ENCODE results near the gene SLBP. TPM values are rescaled to one million over a fixed set of nuclear protein-coding genes. Genes with fewer than 3 reads are reported as not detected.

The SLBP gene
- total and polyA plus RNA-seq, 2 donors from 2014 or later: 30.7 to 42.8 TPM

DNA sequence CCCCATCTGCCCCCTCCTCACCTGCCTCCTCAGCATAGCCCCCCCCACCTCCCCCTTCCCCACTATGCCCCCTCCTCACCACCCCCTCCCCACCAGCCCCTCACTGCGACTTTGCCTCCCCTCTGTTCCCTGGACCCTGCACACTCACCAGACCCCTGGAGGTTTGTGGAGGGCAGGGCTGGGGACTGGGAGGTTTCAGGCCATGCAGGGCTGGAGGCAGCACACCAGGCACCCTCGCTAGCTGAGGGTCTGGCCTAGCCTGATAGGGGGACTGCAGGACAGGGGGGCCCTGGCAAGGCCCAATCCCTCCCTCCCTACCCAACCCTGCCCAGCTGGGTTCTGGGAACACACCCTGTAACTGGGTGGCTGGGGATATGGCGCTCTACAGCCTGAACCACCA is 37.3 kb upstream of the SLBP start:
- H3K4me3 ChIP-seq (ENCODE audit: low read length in 3 of 3): no peak overlapping the region
- FAIRE-seq (no peak), DNase-seq (no peak)
- intact Hi-C loops (cut with DNase I): loop anchor here (5.0 kb wide), 1 partner anchor 143 kb away; no protein-coding TSS in a partner anchor
- H3K27me3 ChIP-seq (ENCODE audit: control insufficient read depth, insufficient read depth, low read length): no peaks in the 10 kb centered on the region
- H3K27ac ChIP-seq (ENCODE audit: low read depth in 2 of 2, low read length in 2 of 2): no peak overlapping the region
- TF ChIP-seq, protein P1, sequence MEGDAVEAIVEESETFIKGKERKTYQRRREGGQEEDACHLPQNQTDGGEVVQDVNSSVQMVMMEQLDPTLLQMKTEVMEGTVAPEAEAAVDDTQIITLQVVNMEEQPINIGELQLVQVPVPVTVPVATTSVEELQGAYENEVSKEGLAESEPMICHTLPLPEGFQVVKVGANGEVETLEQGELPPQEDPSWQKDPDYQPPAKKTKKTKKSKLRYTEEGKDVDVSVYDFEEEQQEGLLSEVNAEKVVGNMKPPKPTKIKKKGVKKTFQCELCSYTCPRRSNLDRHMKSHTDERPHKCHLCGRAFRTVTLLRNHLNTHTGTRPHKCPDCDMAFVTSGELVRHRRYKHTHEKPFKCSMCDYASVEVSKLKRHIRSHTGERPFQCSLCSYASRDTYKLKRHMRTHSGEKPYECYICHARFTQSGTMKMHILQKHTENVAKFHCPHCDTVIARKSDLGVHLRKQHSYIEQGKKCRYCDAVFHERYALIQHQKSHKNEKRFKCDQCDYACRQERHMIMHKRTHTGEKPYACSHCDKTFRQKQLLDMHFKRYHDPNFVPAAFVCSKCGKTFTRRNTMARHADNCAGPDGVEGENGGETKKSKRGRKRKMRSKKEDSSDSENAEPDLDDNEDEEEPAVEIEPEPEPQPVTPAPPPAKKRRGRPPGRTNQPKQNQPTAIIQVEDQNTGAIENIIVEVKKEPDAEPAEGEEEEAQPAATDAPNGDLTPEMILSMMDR (IDR thresholded peaks at IDR 0.05; ENCODE audit: borderline replicate concordance, extremely low read depth, insufficient read depth): no peak
- H3K36me3 ChIP-seq (ENCODE audit: control insufficient read depth in 2 of 3, insufficient read depth in 3 of 3, low read length in 3 of 3): no peaks in the 10 kb centered on the region
- H3K9me3 ChIP-seq (ENCODE audit: control insufficient read depth in 2 of 3, insufficient read depth in 1 of 3, low read length in 3 of 3): no peaks in the 10 kb centered on the region
- H3K9ac ChIP-seq (ENCODE audit: low read length in 3 of 3): no peak overlapping the region
- H3K4me1 ChIP-seq (ENCODE audit: control insufficient read depth in 2 of 3, insufficient read depth in 2 of 3, low read depth in 1 of 3, low read length in 3 of 3): peaks cover 0 to 4% (median 0%) of the 10 kb centered on the region in 3 donors

DNA sequence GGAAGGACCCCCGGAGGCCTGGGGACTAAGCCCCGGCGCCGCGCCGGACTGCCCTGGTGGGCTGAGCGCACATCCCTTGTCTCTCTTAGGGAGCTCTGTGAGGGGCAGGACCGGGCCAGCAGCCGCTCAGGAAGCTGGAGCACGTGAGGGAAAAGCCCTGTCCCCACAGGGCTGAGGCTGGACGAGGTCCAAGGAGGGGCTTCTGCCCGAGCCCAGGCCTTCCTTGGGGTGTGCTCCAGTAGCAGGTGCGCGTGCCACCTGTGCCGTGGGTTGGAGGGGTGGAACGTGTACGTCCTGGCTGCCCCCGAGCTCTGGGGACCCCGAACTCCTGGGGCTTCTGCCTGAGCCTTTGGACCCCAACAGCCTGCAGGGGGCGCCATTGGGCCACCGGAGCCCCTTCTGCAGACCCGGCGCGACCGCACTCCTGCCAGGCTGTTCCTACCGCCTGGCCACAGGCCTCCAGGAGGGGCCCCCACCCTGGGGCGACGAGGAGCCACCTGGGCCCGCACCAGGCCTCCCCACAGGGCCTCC is 36.4 kb upstream of the SLBP start:
- DNase-seq (peak; percentile 84 to 92 (median 88)), FAIRE-seq (no peak)
- Histone ChIP-seq H3K4me1 (ENCODE audit: control insufficient read depth in 2 of 3, insufficient read depth in 2 of 3, low read depth in 1 of 3, low read length in 3 of 3) (peaks cover 0 to 4% (median 0%) of the 10 kb centered on the region in 3 donors), H3K9me3 (ENCODE audit: control insufficient read depth in 2 of 3, insufficient read depth in 1 of 3, low read length in 3 of 3) (no peaks in the 10 kb centered on the region), H3K4me3 (ENCODE audit: low read length in 3 of 3) (no peak overlapping the region), H3K27me3 (ENCODE audit: control insufficient read depth, insufficient read depth, low read length) (no peaks in the 10 kb centered on the region), H3K9ac (ENCODE audit: low read length in 3 of 3) (no peak overlapping the region), H3K36me3 (ENCODE audit: control insufficient read depth in 2 of 3, insufficient read depth in 3 of 3, low read length in 3 of 3) (no peaks in the 10 kb centered on the region), H3K27ac (ENCODE audit: low read depth in 2 of 2, low read length in 2 of 2) (no peak overlapping the region)
- intact Hi-C loops (cut with DNase I): loop anchor here (5.0 kb wide), 1 partner anchor 144 kb away; no protein-coding TSS in a partner anchor
- TF ChIP-seq, protein P1 (IDR thresholded peaks at IDR 0.05; ENCODE audit: borderline replicate concordance, extremely low read depth, insufficient read depth): peak; percentile 72

DNA sequence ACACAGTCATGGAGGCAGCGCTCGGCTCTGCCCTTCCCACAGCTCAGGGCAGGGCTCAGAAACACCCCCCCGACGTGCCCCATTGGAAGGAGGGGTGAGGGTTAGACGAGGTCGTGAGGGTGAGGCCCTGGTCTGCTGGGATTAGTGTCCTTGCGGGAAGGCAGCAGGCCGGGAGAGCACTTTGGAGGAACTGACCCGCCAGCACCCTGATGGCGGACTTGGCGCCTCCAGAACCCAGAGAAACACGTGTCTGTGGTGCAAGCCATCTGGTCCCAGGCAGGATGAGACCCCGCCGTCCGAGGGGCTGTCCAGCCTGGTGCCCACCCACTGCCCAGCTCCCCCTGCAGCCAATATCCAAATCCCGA is 35.5 kb upstream of the SLBP start:
- intact Hi-C loops (cut with DNase I): loop anchor here (5.0 kb wide), 1 partner anchor 145 kb away; no protein-coding TSS in a partner anchor
- H3K4me3 ChIP-seq (ENCODE audit: low read length in 3 of 3): no peak overlapping the region
- DNase-seq (no peak), FAIRE-seq (no peak)
- H3K9me3 ChIP-seq (ENCODE audit: control insufficient read depth in 2 of 3, insufficient read depth in 1 of 3, low read length in 3 of 3): no peaks in the 10 kb centered on the region
- H3K4me1 ChIP-seq (ENCODE audit: control insufficient read depth in 2 of 3, insufficient read depth in 2 of 3, low read depth in 1 of 3, low read length in 3 of 3): peaks cover 0 to 4% (median 0%) of the 10 kb centered on the region in 3 donors
- H3K27ac ChIP-seq (ENCODE audit: low read depth in 2 of 2, low read length in 2 of 2): no peak overlapping the region
- no peaks in the 10 kb centered on the region for H3K27me3 ChIP-seq (ENCODE audit: control insufficient read depth, insufficient read depth, low read length)
- TF ChIP-seq, protein P1 (IDR thresholded peaks at IDR 0.05; ENCODE audit: borderline replicate concordance, extremely low read depth, insufficient read depth): no peak
- H3K36me3 ChIP-seq (ENCODE audit: control insufficient read depth in 2 of 3, insufficient read depth in 3 of 3, low read length in 3 of 3): no peaks in the 10 kb centered on the region
- no peak overlapping the region for H3K9ac ChIP-seq (ENCODE audit: low read length in 3 of 3)

Data from kidney (tissue), 14 donors.